Ishikawa (cell line): ENCODE results near the gene TSC22D4.

Experiments
- CEBPB ChIP-seq: IDR thresholded peaks from 2 replicates; pipeline ENCODE4 v1.6.1; 2012
- CREB1 ChIP-seq: IDR thresholded peaks from 2 replicates; pipeline ENCODE4 v1.6.1; 2012; ENCODE audit warnings: low read depth
- EGR1 ChIP-seq: IDR thresholded peaks from 2 replicates; pipeline ENCODE4 v1.6.1; 2012
- EP300 ChIP-seq: IDR thresholded peaks from 2 replicates; pipeline ENCODE4 v1.6.1; 2012; ENCODE audit warnings: borderline replicate concordance
- FOXM1 ChIP-seq: IDR thresholded peaks from 2 replicates; pipeline ENCODE4 v1.6.1; 2012; ENCODE audit warnings: low read depth, borderline replicate concordance
- MAX ChIP-seq: IDR thresholded peaks from 2 replicates; pipeline ENCODE4 v1.6.1; 2012
- NFIC ChIP-seq: IDR thresholded peaks from 2 replicates; pipeline ENCODE4 v1.6.1; 2012
- RAD21 ChIP-seq: IDR thresholded peaks from 2 replicates; pipeline ENCODE4 v1.6.1; 2012; ENCODE audit warnings: low read depth
- REST ChIP-seq: IDR thresholded peaks from 2 replicates; pipeline ENCODE4 v1.6.1; 2012; ENCODE audit warnings: low read depth, mild to moderate bottlenecking
- TAF1 ChIP-seq: IDR thresholded peaks from 2 replicates; pipeline ENCODE4 v1.6.1; 2012; ENCODE audit warnings: low read depth, mild to moderate bottlenecking
- TCF12 ChIP-seq: IDR thresholded peaks from 2 replicates; pipeline ENCODE4 v1.6.1; 2012; ENCODE audit warnings: low read depth
- TEAD4 ChIP-seq: IDR thresholded peaks from 2 replicates; pipeline ENCODE4 v1.6.1; 2012
- USF1 ChIP-seq: IDR thresholded peaks from 2 replicates; pipeline ENCODE4 v1.6.1; 2012
- YY1 ChIP-seq: IDR thresholded peaks from 2 replicates; pipeline ENCODE4 v1.6.1; 2012; ENCODE audit warnings: low read depth
- ZBTB7A ChIP-seq: IDR thresholded peaks from 2 replicates; pipeline ENCODE4 v1.6.1; 2012; ENCODE audit warnings: low read depth

The TSC22D4 gene

GRCh38 chr7:100509231-100509630 is 30.2 kb upstream of the TSC22D4 start:
- TF ChIP-seq NFIC (peak; percentile 54; the same call in 1 of the 2 replicates), YY1 (no peak), TEAD4 (0 out of 2 replicates have a peak, but pooled peaks have one; percentile 18), TAF1 (no peak), FOXM1 (no peak), MAX (no peak), RAD21 (no peak), ZBTB7A (no peak), CREB1 (no peak), EP300 (no peak)

GRCh38 chr7:100506356-100506923 is 27.4 kb upstream of the TSC22D4 start:
- TF ChIP-seq ZBTB7A (no peak), TEAD4 (no peak), MAX (no peak), TCF12 (no peak), YY1 (no peak), NFIC (no peak), RAD21 (no peak), CREB1 (no peak), TAF1 (no peak), USF1 (no peak), CEBPB (no peak), FOXM1 (no peak), EP300 (no peak)

GRCh38 chr7:100504887-100505611 is 26.0 kb upstream of the TSC22D4 start:
- TF ChIP-seq EP300 (no peak), REST (no peak), CREB1 (no peak), TEAD4 (no peak), ZBTB7A (no peak), TCF12 (no peak), TAF1 (no peak), FOXM1 (no peak), NFIC (no peak), USF1 (no peak), CEBPB (no peak), RAD21 (no peak), YY1 (no peak), EGR1 (no peak)

- no peak for TF ChIP-seq TCF12
- no peak for TF ChIP-seq ZBTB7A
- TF ChIP-seq REST = no peak
- TF ChIP-seq NFIC = no peak
- no peak for TF ChIP-seq RAD21
- no peak for TF ChIP-seq CEBPB
Observed at GRCh38 chr7:100496509-100496908, 17.5 kb upstream of the TSC22D4 start.

GRCh38 chr7:100493476-100494264 is 14.7 kb upstream of the TSC22D4 start:
- TF ChIP-seq EGR1 = no peak
- TF ChIP-seq TCF12 = no peak
- no peak for TF ChIP-seq USF1
- no peak for TF ChIP-seq FOXM1
- TF ChIP-seq YY1 = no peak
- no peak for TF ChIP-seq CREB1
- no peak for TF ChIP-seq TAF1
- TF ChIP-seq CEBPB = no peak
- no peak for TF ChIP-seq TEAD4
- TF ChIP-seq REST = no peak
- TF ChIP-seq RAD21 = no peak
- no peak for TF ChIP-seq MAX
- no peak for TF ChIP-seq ZBTB7A
- no peak for TF ChIP-seq EP300
- TF ChIP-seq NFIC = no peak
